Hematopoietic multipotent progenitor cell treated with erythropoietin and hydrocortisone succinate and interleukin-3 and kit ligand, for 8 days (in vitro differentiated cells): ENCODE measurements around the gene CEP97.
A peak's percentile ranks its signal among the peaks of the same experiment; 100 is the strongest.
"Not testable (repeated sequence)": the region's sequence is repeated elsewhere in the genome, so short reads cannot be mapped to it uniquely, and the experiment has no call there.

ENCODE experiments used
- DNase-seq: peaks from one replicate; pipeline ENCODE4 v3.0.0-alpha.2; 2015

Gene CEP97

GRCh38 chr3:101724329-101725193 is at the start of gene CEP97:
CEP97 (plus strand) TSS chr3:101724614; CDS start chr3:101724677, 63 bp downstream.
- peak; percentile 95 for DNase-seq

GRCh38 chr3:101675709-101676215 is 48.7 kb upstream of the CEP97 start:
- DNase-seq, result no peak

- peak; percentile 95 for DNase-seq
These were observed 48.1 kb upstream of the CEP97 start for GRCh38 chr3:101676216-101676764.

GRCh38 chr3:101676765-101677435 is 47.5 kb upstream of the CEP97 start, which contains the start of gene ZBTB11:
ZBTB11 (minus strand) TSS chr3:101677132; CDS start chr3:101676914, 218 bp downstream.
- peak; percentile 100 for DNase-seq

- no peak for DNase-seq
These were observed 46.8 kb upstream of the CEP97 start for GRCh38 chr3:101677436-101678286.

- DNase-seq, result not testable (repeated sequence)
These were observed 45.6 kb upstream of the CEP97 start for GRCh38 chr3:101678837-101679236.

GRCh38 chr3:101680466-101680865 is 43.9 kb upstream of the CEP97 start:
- DNase-seq, result no peak

- DNase-seq, result no peak
These were observed 39.4 kb upstream of the CEP97 start for GRCh38 chr3:101685050-101685400.

- DNase-seq, result no peak
These were observed 38.5 kb upstream of the CEP97 start for GRCh38 chr3:101685870-101686307.

GRCh38 chr3:101687142-101687931 is 37.1 kb upstream of the CEP97 start:
- no peak for DNase-seq

GRCh38 chr3:101689286-101689685 is 35.1 kb upstream of the CEP97 start:
- no peak for DNase-seq

GRCh38 chr3:101690972-101691371 is 33.4 kb upstream of the CEP97 start:
- DNase-seq, result peak; percentile 22

GRCh38 chr3:101691685-101692671 is 32.4 kb upstream of the CEP97 start:
- not testable (repeated sequence) for DNase-seq

GRCh38 chr3:101693540-101693939 is 30.9 kb upstream of the CEP97 start:
- peak; percentile 75 for DNase-seq

GRCh38 chr3:101694836-101695235 is 29.6 kb upstream of the CEP97 start:
- DNase-seq, result not testable (repeated sequence)

GRCh38 chr3:101695779-101696372 is 28.5 kb upstream of the CEP97 start:
- peak; percentile 83 for DNase-seq

- no peak for DNase-seq
These were observed 22.4 kb upstream of the CEP97 start for GRCh38 chr3:101701696-101702634.

- DNase-seq, result no peak
These were observed 21.7 kb upstream of the CEP97 start for GRCh38 chr3:101702726-101703125.

- DNase-seq, result no peak
These were observed 21.2 kb upstream of the CEP97 start for GRCh38 chr3:101703169-101703568.
